Fibroblast of the aortic adventitia (primary cell): ENCODE results near the gene CAD. TPM values are rescaled to one million over a fixed set of nuclear protein-coding genes. Genes with fewer than 3 reads are reported as not detected.
"Not testable (repeated sequence)": the region's sequence is repeated elsewhere in the genome, so short reads cannot be mapped to it uniquely, and the experiment has no call there.

ENCODE experiments used
- DNase-seq: peaks from one replicate; pipeline ENCODE4 v3.0.0-alpha.2; 2010; ENCODE audit warnings: low read depth
- H3K4me3 ChIP-seq: 2 replicates; pipeline ENCODE4 v1.5.1; 2011; ENCODE audit warnings: low read depth, mild to moderate bottlenecking, control low read depth, low read length, moderate library complexity
- total RNA-seq: library from RNA; depleted of rRNA; stranded (reverse); fragments of >200 nt; gene quantifications from 2 replicates; pipeline ENCODE4 v1.2.3, GENCODE V29; 2012; ENCODE audit warnings: low replicate concordance
- TF ChIP-seq, protein P1 (sequence below): IDR thresholded peaks from 2 replicates; pipeline ENCODE4 v1.5.1; 2011; ENCODE audit warnings: mild to moderate bottlenecking, low read length, control low read depth, inconsistent platforms; ENCODE audit not compliant: insufficient read depth

CAD gene
- 28.9 and 35.5 TPM in 2 replicates for total RNA-seq

DNA sequence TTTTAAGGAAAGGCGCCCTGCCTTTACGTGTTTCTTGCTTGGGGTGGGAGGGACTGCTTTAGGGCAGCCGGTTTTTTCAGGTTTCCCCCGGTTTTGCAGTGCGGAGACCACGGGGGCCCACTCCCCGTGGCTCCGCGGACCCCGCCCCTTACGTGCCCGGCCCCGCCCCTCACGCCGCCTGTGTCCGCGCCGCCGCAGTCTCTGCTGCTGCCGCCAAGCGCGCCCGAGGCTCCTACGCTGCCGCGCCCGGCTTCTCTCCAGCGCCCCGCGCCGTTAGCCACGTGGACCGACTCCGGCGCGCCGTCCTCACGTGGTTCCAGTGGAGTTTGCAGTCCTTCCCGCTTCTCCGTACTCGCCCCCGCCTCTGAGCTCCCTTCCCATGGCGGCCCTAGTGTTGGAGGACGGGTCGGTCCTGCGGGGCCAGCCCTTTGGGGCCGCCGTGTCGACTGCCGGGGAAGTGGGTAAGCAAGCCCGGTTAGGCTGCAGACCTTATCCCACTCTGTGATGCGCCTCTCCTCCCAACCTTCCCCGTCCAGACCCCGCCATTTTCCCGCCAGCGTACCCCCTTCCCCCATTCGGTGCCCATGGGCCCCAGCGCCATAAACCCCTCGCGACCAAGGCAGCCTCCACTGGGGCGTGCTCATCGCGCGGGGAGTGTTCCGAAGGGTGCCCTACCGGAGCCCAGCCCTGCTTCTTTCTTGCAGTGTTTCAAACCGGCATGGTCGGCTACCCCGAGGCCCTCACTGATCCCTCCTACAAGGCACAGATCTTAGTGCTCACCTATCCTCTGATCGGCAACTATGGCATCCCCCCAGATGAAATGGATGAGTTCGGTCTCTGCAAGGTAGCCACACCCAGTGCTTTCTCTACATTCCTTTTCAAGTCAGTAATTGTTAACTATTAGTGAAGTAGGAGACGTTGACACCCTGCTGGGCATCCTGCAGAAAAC lies at the start of gene CAD:
Gene CAD (plus strand): TSS at position 197 of the 949 bp plus-strand sequence. CDS start 183 bp downstream, at position 380.
- TF ChIP-seq, protein P1, sequence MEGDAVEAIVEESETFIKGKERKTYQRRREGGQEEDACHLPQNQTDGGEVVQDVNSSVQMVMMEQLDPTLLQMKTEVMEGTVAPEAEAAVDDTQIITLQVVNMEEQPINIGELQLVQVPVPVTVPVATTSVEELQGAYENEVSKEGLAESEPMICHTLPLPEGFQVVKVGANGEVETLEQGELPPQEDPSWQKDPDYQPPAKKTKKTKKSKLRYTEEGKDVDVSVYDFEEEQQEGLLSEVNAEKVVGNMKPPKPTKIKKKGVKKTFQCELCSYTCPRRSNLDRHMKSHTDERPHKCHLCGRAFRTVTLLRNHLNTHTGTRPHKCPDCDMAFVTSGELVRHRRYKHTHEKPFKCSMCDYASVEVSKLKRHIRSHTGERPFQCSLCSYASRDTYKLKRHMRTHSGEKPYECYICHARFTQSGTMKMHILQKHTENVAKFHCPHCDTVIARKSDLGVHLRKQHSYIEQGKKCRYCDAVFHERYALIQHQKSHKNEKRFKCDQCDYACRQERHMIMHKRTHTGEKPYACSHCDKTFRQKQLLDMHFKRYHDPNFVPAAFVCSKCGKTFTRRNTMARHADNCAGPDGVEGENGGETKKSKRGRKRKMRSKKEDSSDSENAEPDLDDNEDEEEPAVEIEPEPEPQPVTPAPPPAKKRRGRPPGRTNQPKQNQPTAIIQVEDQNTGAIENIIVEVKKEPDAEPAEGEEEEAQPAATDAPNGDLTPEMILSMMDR, result peak; percentile 27
- peak within 1 kb of the TSS; percentile 86 for H3K4me3 ChIP-seq
- DNase-seq, result peak; percentile 74

DNA sequence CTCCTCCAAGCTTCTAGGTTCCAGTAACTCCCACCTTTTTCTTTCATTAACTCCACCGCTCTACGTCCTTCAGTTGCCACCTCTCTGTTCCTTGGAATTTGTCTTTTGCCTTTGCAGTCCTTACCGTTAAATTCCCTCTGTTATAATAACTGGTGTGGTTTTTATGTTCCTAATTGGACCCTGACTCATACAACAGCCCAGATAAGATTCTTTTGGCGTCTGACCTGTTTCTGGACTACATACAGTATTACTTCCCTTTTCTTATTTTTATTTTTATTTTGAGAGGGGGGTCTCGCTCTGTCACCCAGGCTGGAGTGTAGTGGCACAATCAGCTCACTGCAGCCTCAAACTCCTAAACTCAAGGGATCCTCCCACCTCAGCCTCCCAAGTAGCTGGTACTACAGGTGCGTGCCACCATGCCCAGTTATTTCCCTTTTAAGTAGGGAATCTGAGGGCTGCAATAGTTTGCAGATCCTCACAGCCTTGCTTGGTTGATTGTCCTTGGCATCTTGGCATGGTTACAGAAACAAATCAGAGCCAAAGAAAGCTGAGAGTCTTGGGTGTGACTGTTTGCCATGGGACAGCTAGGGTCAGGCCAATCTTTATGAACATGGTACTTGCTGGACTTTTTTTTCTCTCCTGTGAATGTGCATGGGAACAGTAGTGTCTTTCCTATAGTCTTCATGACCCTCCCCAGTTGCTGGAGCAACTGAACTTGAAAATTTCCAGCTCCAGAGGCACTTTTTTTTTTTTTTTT lies 46.4 kb upstream of the CAD start:
- no peak overlapping the region for H3K4me3 ChIP-seq
- DNase-seq, result no peak
- TF ChIP-seq, protein P1, result no peak

DNA sequence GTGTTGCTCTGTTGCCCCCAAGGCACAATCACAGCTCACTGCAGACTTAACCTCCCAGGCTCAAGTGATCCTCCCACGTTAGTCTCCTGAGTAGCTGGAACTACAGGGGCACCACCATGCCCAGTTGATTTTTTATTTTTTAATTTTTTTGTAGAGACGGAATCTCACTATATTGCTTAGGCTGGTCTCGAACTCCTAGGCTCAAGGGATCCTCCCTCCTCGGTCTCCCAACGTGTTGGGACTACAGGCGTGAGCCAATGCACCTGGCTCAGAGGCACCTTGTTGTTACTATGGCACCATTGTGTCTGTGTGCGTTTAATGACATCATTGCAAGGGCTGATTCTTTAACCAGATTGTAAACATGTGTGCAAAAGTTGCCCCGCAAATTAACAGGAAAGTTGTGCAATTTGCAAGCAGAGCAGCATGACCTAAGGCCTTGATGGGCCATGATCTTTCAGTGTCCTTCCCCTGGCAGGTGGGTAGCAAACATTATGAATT lies 45.8 kb upstream of the CAD start:
- no peak for DNase-seq
- TF ChIP-seq, protein P1, result no peak
- H3K4me3 ChIP-seq, result no peak overlapping the region

DNA sequence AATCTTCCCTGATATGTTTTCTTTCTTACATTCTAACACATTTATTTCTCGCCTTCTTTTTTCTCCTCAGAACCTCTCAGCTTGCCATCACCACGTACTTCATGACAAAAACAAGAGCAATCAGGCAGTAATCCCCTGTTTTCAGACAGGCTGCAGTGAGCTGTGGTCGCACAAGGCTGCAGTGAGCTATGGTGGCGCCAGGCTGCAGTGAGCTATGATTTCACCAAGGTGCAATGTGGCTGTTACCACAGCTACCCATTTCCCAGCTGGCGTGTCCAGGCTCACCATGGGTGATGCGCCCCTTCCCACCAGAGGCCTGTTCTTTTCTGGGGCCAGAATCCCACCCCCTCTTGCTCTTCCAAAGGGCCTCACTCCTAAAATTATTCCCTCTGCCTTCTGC lies 42.5 kb upstream of the CAD start:
- DNase-seq, result no peak
- TF ChIP-seq, protein P1, result no peak
- no peak overlapping the region for H3K4me3 ChIP-seq

DNA sequence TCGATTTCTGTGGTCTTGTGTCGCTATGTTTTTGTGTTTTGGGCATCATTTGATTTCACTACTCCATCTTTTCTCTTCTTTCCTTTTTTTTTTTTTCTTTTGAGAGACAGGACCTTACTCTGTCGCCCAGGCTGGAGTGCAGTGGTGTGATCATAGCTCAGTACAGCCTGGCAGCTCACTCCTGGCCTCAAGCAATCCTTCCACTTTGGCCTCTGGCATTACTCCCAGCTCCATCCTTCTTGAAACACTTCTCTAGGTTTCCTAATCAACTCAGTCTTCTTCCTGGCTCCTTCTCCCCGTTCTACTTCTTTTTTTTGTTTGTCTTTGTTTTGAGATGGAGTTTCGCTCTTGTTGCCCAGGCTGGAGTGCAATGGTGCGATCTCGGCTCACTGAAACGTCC lies 41.8 kb upstream of the CAD start:
- TF ChIP-seq, protein P1, result no peak
- peak; percentile 48 for DNase-seq

DNA sequence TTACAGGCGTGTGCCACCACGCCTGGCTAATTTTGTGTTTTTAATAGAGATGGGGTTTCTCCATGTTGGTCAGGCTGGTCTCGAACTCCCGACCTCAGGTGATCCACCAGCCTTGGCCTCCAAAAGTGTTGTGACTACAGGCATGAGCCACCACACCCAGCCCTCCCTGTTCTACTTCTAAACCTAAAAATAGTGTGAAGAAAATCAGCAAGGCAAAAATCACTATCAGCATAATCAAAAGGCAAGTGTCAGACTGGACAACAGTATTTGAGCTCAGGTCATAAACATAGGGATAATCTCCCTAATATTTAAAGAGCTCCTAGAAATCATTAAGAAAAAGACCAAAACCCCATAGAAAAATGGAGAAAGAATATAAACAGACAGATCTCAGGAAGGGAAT lies 41.4 kb upstream of the CAD start:
- H3K4me3 ChIP-seq, DNase-seq: not testable (repeated sequence)

More for the DNA sequence above, 41.8 kb upstream of the CAD start:
- H3K4me3 ChIP-seq, result no peak overlapping the region
